CD14-positive monocyte (primary cell): Measurements from ENCODE around the gene VTN. TPM values are rescaled to one million over a fixed set of nuclear protein-coding genes. Genes with fewer than 3 reads are reported as not detected.

Experiments
- DNase-seq, 3 donors: peaks; one replicate each; pipeline ENCODE4 v3.0.0-alpha.2; 2011 to 2022
- H2AFZ ChIP-seq: 2 replicates; pipeline ENCODE4 v1.6.0; 2012; ENCODE audit warnings: mild to moderate bottlenecking, low read depth, low read length, inconsistent platforms; ENCODE audit not compliant: insufficient read depth, poor library complexity, severe bottlenecking
- H3K27ac ChIP-seq, 2 donors: 1 replicate in 1 of 2; 2 replicates in 1 of 2; pipeline ENCODE4 v1.5.1; 2012 to 2013; ENCODE audit warnings: low read length in 2 of 2, control low read depth in 1 of 2, inconsistent platforms in 1 of 2, low read depth in 1 of 2, mild to moderate bottlenecking in 1 of 2
- H3K27me3 ChIP-seq, 2 donors: one replicate each; pipeline versions ENCODE4 v1.6.0 to v1.6.1; 2011 to 2013; ENCODE audit warnings: low read length in 2 of 2; ENCODE audit not compliant: control insufficient read depth in 2 of 2, insufficient read depth in 2 of 2
- H3K36me3 ChIP-seq, 2 donors: replicated peaks in 1 of 2; 1 replicate in 1 of 2; 2 replicates in 1 of 2; pipeline versions ENCODE4 v1.5.1 to v1.6.1; 2012 to 2013; ENCODE audit warnings: low read length in 2 of 2, control low read depth in 1 of 2, inconsistent platforms in 1 of 2, mild to moderate bottlenecking in 1 of 2; ENCODE audit not compliant: insufficient read depth in 2 of 2, control insufficient read depth in 1 of 2
- H3K4me1 ChIP-seq, 2 donors: 1 replicate in 1 of 2; 2 replicates in 1 of 2; pipeline versions ENCODE4 v1.5.1 to v1.6.1; 2012 to 2013; ENCODE audit warnings: low read length in 2 of 2, control low read depth in 1 of 2, inconsistent platforms in 1 of 2, mild to moderate bottlenecking in 1 of 2, moderate library complexity in 1 of 2; ENCODE audit not compliant: insufficient read depth in 2 of 2, control insufficient read depth in 1 of 2
- H3K4me2 ChIP-seq: replicated peaks from 2 replicates; pipeline ENCODE3; 2012; ENCODE audit warnings: low read length, moderate library complexity, mild to moderate bottlenecking; ENCODE audit not compliant: poor library complexity, severe bottlenecking; ENCODE audit errors: extremely low read depth
- H3K4me3 ChIP-seq, 3 experiments: fragments of 200-600 bp in 1 of 3; sonication (generic) in 1 of 3; replicated peaks in 1 of 3; 1 replicate in 2 of 3; 2 replicates in 1 of 3; pipeline ENCODE4 v1.5.1; 2011 to 2013; ENCODE audit warnings: low read length in 3 of 3, mild to moderate bottlenecking in 3 of 3, control low read depth in 2 of 3, low read depth in 2 of 3, inconsistent platforms in 1 of 3, moderate library complexity in 1 of 3
- H3K79me2 ChIP-seq: 2 replicates; pipeline ENCODE4 v1.6.0; 2012; ENCODE audit warnings: mild to moderate bottlenecking, control low read depth, inconsistent platforms, low read length, moderate library complexity; ENCODE audit not compliant: insufficient read depth
- H3K9ac ChIP-seq: 2 replicates; pipeline ENCODE4 v1.6.0; 2017; ENCODE audit warnings: low read length, mild to moderate bottlenecking; ENCODE audit not compliant: insufficient read depth, poor library complexity, severe bottlenecking
- H3K9me3 ChIP-seq, 2 donors: replicated peaks in 1 of 2; 1 replicate in 1 of 2; 2 replicates in 1 of 2; pipeline versions ENCODE4 v1.5.1 to v1.6.1; 2012 to 2013; ENCODE audit warnings: low read length in 2 of 2, control low read depth in 1 of 2; ENCODE audit not compliant: control insufficient read depth in 1 of 2, insufficient read depth in 1 of 2
- H4K20me1 ChIP-seq: 2 replicates; pipeline ENCODE4 v1.6.0; 2012; ENCODE audit warnings: mild to moderate bottlenecking, low read length, control low read depth, moderate library complexity; ENCODE audit not compliant: insufficient read depth
- H3K27ac Mint-ChIP-seq, 7 donors: one replicate each; pipeline ENCODE4 v1.8.0; 2020; ENCODE audit warnings: mild to moderate bottlenecking in 7 of 7, mixed read lengths in 7 of 7, moderate library complexity in 6 of 7, inconsistent platforms in 2 of 7
- H3K27me3 Mint-ChIP-seq, 3 donors: one replicate each; pipeline ENCODE4 v1.8.0; 2021 to 2022; ENCODE audit warnings: low read depth in 3 of 3, mild to moderate bottlenecking in 3 of 3, mixed read lengths in 3 of 3, moderate library complexity in 3 of 3, inconsistent platforms in 1 of 3
- H3K36me3 Mint-ChIP-seq, 2 donors: one replicate each; pipeline ENCODE4 v1.8.0; 2020; ENCODE audit warnings: mixed read lengths in 2 of 2, inconsistent platforms in 1 of 2, mild to moderate bottlenecking in 1 of 2
- H3K4me1 Mint-ChIP-seq: one replicate; pipeline ENCODE4 v1.8.0; 2020; ENCODE audit warnings: mild to moderate bottlenecking, mixed read lengths
- H3K4me3 Mint-ChIP-seq, 2 donors: one replicate each; pipeline ENCODE4 v1.8.0; 2020; ENCODE audit warnings: mild to moderate bottlenecking in 2 of 2, mixed read lengths in 2 of 2, moderate library complexity in 1 of 2
- H3K9me3 Mint-ChIP-seq, 7 donors: one replicate each; pipeline ENCODE4 v1.8.0; 2020 to 2022; ENCODE audit warnings: mixed read lengths in 7 of 7, mild to moderate bottlenecking in 6 of 7, moderate library complexity in 6 of 7, inconsistent platforms in 2 of 7
- CTCF ChIP-seq: fragments of 200-600 bp; IDR thresholded peaks from one replicate; pipeline ENCODE4 v1.8.0; 2022; ENCODE audit warnings: antibody characterized with exemption, mild to moderate bottlenecking
- WGBS: methylation state at CpG from one replicate; pipeline ENCODE4 v1.1.5; 2013; ENCODE audit warnings: missing lambda C conversion rate; ENCODE audit not compliant: insufficient coverage; 5-methylcytosine and 5-hydroxymethylcytosine counted together
- intact Hi-C, 2 donors: fragments of 100-400 bp; cut with micrococcal nuclease; formaldehyde crosslinking; loops; one replicate each; pipeline versions ENCODE4 v1.15.0 to v1.15.1; 2023
- polyA plus RNA-seq, 3 donors: library from polyadenylated mRNA; depleted of rRNA in 1 of 3; unstranded in 2 of 3; stranded (reverse) in 1 of 3; fragments of 300-500 nt in 2 of 3; fragments of >200 nt in 1 of 3; fragmentation: Illumina TruSeq in 2 of 3; gene quantifications; 1 replicate in 2 of 3; 2 replicates in 1 of 3; pipeline ENCODE4 v1.2.3, GENCODE V29; 2012 to 2021

The VTN gene
- polyA plus RNA-seq, 3 donors = not detected

GRCh38 chr17:28402224-28402630 lies 32.1 kb upstream of the VTN start:
- Histone ChIP-seq H3K4me1 (peaks cover 35 to 49% of the 10 kb centered on the region in 2 donors), H2AFZ (no peak overlapping the region), H3K79me2 (no peaks in the 10 kb centered on the region), H3K4me2 (no peak overlapping the region), H4K20me1 (no peaks in the 10 kb centered on the region), H3K27me3 (no peaks in the 10 kb centered on the region), H3K9me3 (no peaks in the 10 kb centered on the region), H3K36me3 (peaks cover 8 to 28% of the 10 kb centered on the region in 2 donors), H3K9ac (no peak overlapping the region), H3K27ac (no peak overlapping the region), H3K4me3 (no peak overlapping the region)
- intact Hi-C loops = no loop called here
- no peak overlapping the region for H3K27ac Mint-ChIP-seq
- peaks cover 0 to 8% (median 2%) of the 10 kb centered on the region in 3 donors for H3K27me3 Mint-ChIP-seq
- H3K9me3 Mint-ChIP-seq = no peaks in the 10 kb centered on the region
- TF ChIP-seq CTCF = no peak
- H3K4me1 Mint-ChIP-seq = peaks cover 49% of the 10 kb centered on the region
- H3K4me3 Mint-ChIP-seq = no peak overlapping the region
- DNase-seq = no peak
- H3K36me3 Mint-ChIP-seq = peaks cover 24 to 40% of the 10 kb centered on the region in 2 donors
- no CpG with 5 or more reads among the region's 3 CpGs for WGBS

GRCh38 chr17:28399808-28400207 lies 29.7 kb upstream of the VTN start:
- intact Hi-C loops = no loop called here
- no peak overlapping the region for H3K4me3 ChIP-seq
- H3K4me3 Mint-ChIP-seq = no peak overlapping the region
- no peaks in the 10 kb centered on the region for H4K20me1 ChIP-seq
- TF ChIP-seq CTCF = no peak
- peaks cover 36% of the 10 kb centered on the region for H3K4me1 Mint-ChIP-seq
- no peak for DNase-seq
- no peak overlapping the region for H3K4me2 ChIP-seq
- no peaks in the 10 kb centered on the region for H3K9me3 Mint-ChIP-seq
- no peak overlapping the region for H2AFZ ChIP-seq
- peaks cover 2% of the 10 kb centered on the region in 3 donors for H3K27me3 Mint-ChIP-seq
- H3K27me3 ChIP-seq = no peaks in the 10 kb centered on the region
- no peaks in the 10 kb centered on the region for H3K9me3 ChIP-seq
- peaks cover 28 to 52% of the 10 kb centered on the region in 2 donors for H3K36me3 Mint-ChIP-seq
- H3K79me2 ChIP-seq = no peaks in the 10 kb centered on the region
- peaks cover 21 to 31% of the 10 kb centered on the region in 2 donors for H3K4me1 ChIP-seq
- no peak overlapping the region for H3K27ac Mint-ChIP-seq
- peaks cover 8 to 45% of the 10 kb centered on the region in 2 donors for H3K36me3 ChIP-seq
- H3K27ac ChIP-seq = no peak overlapping the region
- no peak overlapping the region for H3K9ac ChIP-seq
- no CpG with 5 or more reads among the region's 4 CpGs for WGBS
